ENCODE results near the gene SLCO2B1. TPM values are rescaled to one million over a fixed set of nuclear protein-coding genes. Genes with fewer than 3 reads are reported as not detected.

SLCO2B1 gene
- total RNA-seq, 1 donor: not detected

DNA sequence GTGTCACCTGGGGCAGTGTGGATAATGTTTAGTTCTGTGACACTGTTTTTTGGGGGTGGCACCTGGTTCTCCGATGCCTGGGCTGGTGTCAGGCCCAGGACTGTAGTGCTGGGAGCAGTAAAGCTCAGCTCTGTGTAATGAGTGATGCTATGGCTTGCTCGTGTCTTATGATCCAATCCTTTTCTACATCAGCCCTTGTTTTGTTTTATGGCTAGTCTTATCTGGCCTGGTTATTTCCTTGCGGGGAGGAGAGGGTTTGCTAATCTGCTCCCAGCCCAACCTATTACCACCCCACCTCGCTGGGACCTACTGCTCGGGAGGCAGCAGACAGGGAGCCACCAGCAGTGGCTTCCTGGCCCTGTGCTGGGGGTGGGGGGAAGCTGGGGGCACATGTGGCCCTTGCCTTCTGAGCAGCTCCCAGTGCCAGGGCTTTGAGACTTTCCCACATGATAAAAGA is 54.7 kb downstream of the SLCO2B1 start:
- no peak for DNase-seq (ENCODE audit: low read depth)
- no peak overlapping the region for H3K4me3 ChIP-seq (ENCODE audit: low read depth, low read length)
- no peak for TF ChIP-seq CTCF (IDR thresholded peaks at IDR 0.05; ENCODE audit: insufficient read depth, low read depth, low read length)

- H3K4me3 ChIP-seq (ENCODE audit: low read depth, low read length): no peak overlapping the region
- TF ChIP-seq CTCF (IDR thresholded peaks at IDR 0.05; ENCODE audit: insufficient read depth, low read depth, low read length): no peak
- DNase-seq (ENCODE audit: low read depth): no peak
These were observed 57.5 kb downstream of the SLCO2B1 start for GRCh38 chr11:75208446-75208845.

- no peak for TF ChIP-seq CTCF (IDR thresholded peaks at IDR 0.05; ENCODE audit: insufficient read depth, low read depth, low read length)
- DNase-seq (ENCODE audit: low read depth): no peak
- no peak overlapping the region for H3K4me3 ChIP-seq (ENCODE audit: low read depth, low read length)
These were observed 61.5 kb downstream of the SLCO2B1 start for GRCh38 chr11:75212411-75212810.

- peak; percentile 61 for TF ChIP-seq CTCF (IDR thresholded peaks at IDR 0.05; ENCODE audit: insufficient read depth, low read depth, low read length)
- no peak overlapping the region for H3K4me3 ChIP-seq (ENCODE audit: low read depth, low read length)
- DNase-seq (ENCODE audit: low read depth): peak; percentile 82
These were observed 63.5 kb downstream of the SLCO2B1 start for GRCh38 chr11:75214411-75214821.

- DNase-seq (ENCODE audit: low read depth): no peak
- H3K4me3 ChIP-seq (ENCODE audit: low read depth, low read length): no peak overlapping the region
- TF ChIP-seq CTCF (IDR thresholded peaks at IDR 0.05; ENCODE audit: insufficient read depth, low read depth, low read length): no peak
These were observed 63.9 kb downstream of the SLCO2B1 start for GRCh38 chr11:75214843-75215242.

DNA sequence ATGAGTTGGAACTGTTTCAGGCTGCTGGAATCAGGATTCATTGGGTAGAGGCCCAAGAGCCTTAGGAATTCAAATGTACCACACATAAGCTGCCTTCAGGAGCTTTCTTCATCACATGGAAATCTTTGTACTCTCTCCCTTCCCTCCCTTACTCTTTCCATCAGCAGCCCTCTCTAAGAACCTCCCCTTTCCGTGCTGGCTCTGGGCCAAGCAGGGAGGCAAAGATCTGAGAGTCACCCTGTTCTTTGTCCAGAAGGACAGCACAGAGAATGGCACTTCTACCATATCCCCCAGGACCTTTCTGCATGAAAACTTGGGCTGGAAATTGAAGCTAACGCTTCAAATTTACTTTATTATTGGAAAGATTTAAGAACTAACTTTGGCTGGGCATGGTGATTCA is 69.0 kb downstream of the SLCO2B1 start:
- DNase-seq (ENCODE audit: low read depth): no peak
- H3K4me3 ChIP-seq (ENCODE audit: low read depth, low read length): no peak overlapping the region
- TF ChIP-seq CTCF (IDR thresholded peaks at IDR 0.05; ENCODE audit: insufficient read depth, low read depth, low read length): no peak

GRCh38 chr11:75223954-75224643 is 73.2 kb downstream of the SLCO2B1 start:
- H3K4me3 ChIP-seq (ENCODE audit: low read depth, low read length): no peak overlapping the region
- DNase-seq (ENCODE audit: low read depth): no peak
- no peak for TF ChIP-seq CTCF (IDR thresholded peaks at IDR 0.05; ENCODE audit: insufficient read depth, low read depth, low read length)

Measured in fibroblast of villous mesenchyme (primary cell).